ENCODE measurements around the gene SRD5A3. TPM values are rescaled to one million over a fixed set of nuclear protein-coding genes. Genes with fewer than 3 reads are reported as not detected.

Gene SRD5A3
- total RNA-seq, 1 donor from 2014 or later = 25.6 TPM

GRCh38 chr4:55407764-55408163 is 61.7 kb downstream of the SRD5A3 start:
- no peak for DNase-seq (ENCODE audit: low spot score)

GRCh38 chr4:55409468-55410171 is 63.6 kb downstream of the SRD5A3 start:
- DNase-seq (ENCODE audit: low spot score) = no peak

GRCh38 chr4:55410431-55410830 is 64.4 kb downstream of the SRD5A3 start:
- DNase-seq (ENCODE audit: low spot score) = no peak

GRCh38 chr4:55411621-55412020 is 65.6 kb downstream of the SRD5A3 start:
- no peak for DNase-seq (ENCODE audit: low spot score)

- DNase-seq (ENCODE audit: low spot score) = no peak
Observed at GRCh38 chr4:55416176-55416575, 70.1 kb downstream of the SRD5A3 start.

Other genes with a start within 250 kb of the SRD5A3 start
- 27.4 TPM for gene KDR, start 220.6 kb upstream of the SRD5A3 start, total RNA-seq
- gene TMEM165, start 49.7 kb downstream of the SRD5A3 start, total RNA-seq = 188 TPM
- 31.0 TPM for gene CLOCK, start 200.7 kb downstream of the SRD5A3 start, total RNA-seq
- gene PDCL2, start 246.0 kb downstream of the SRD5A3 start, total RNA-seq = not detected